WERI-Rb-1 (cell line): ENCODE results near the gene TNS1.

Experiments used
- DNase-seq: peaks from one replicate; pipeline ENCODE4 v3.0.0-alpha.2; 2020
- H3K27ac ChIP-seq: fragments of 250-450 bp; sonication (Bioruptor Pico); 2 replicates; pipeline ENCODE4 v1.5.1; 2020; ENCODE audit warnings: mild to moderate bottlenecking, moderate library complexity
- H3K27me3 ChIP-seq: fragments of 250-450 bp; sonication (Bioruptor Pico); 2 replicates; pipeline ENCODE4 v1.5.1; 2021; ENCODE audit warnings: mild to moderate bottlenecking, low read depth, moderate library complexity; ENCODE audit not compliant: insufficient read depth, severe bottlenecking
- H3K36me3 ChIP-seq: fragments of 250-450 bp; sonication (Bioruptor Pico); 2 replicates; pipeline ENCODE4 v1.5.1; 2020; ENCODE audit warnings: mild to moderate bottlenecking, moderate library complexity
- H3K4me3 ChIP-seq: 2 replicates; pipeline ENCODE4 v1.5.1; 2011; ENCODE audit warnings: low read depth, mild to moderate bottlenecking, control low read depth, low read length
- H3K9me3 ChIP-seq: fragments of 250-450 bp; sonication (Bioruptor Pico); 2 replicates; pipeline ENCODE4 v1.5.1; 2021; ENCODE audit warnings: mild to moderate bottlenecking, moderate library complexity; ENCODE audit not compliant: severe bottlenecking
- CTCF ChIP-seq: IDR thresholded peaks from 2 replicates; pipeline ENCODE4 v1.5.1; 2011; ENCODE audit warnings: low read depth, mild to moderate bottlenecking, control low read depth, inconsistent platforms, low read length

Gene TNS1

GRCh38 chr2:218031771-218032257, 29.0 kb upstream of the TNS1 start:
- Histone ChIP-seq H3K27ac (no peak overlapping the region), H3K9me3 (no peaks in the 10 kb centered on the region), H3K4me3 (no peak overlapping the region), H3K27me3 (no peaks in the 10 kb centered on the region), H3K36me3 (no peaks in the 10 kb centered on the region)
- no peak for DNase-seq
- no peak for TF ChIP-seq CTCF

DNA sequence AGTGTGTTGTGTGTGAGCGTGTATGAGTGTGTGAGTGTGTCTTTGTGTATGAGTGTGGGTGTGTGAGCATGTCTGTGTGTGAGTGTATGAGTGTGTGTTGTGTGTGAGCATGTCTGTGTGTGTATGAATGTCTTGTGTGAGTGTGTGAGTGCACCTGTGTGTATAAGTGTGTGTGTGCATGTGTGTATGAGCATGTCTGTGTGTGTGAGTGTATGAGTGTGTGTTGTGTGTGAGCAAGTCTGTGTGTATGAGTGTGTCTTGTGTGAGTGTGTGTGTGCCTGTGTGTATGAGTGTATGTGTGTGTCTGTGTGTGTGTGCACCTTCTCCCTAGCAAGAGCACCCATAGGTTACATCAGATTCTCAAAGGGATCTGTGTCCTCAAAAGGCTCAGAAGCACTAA, 28.5 kb upstream of the TNS1 start:
- Histone ChIP-seq H3K4me3 (no peak overlapping the region), H3K9me3 (no peaks in the 10 kb centered on the region), H3K27me3 (no peaks in the 10 kb centered on the region), H3K27ac (no peak overlapping the region), H3K36me3 (no peaks in the 10 kb centered on the region)
- no peak for TF ChIP-seq CTCF
- DNase-seq = no peak

GRCh38 chr2:218030409-218031195, 27.8 kb upstream of the TNS1 start:
- TF ChIP-seq CTCF = no peak
- H3K27ac ChIP-seq = no peak overlapping the region
- no peak for DNase-seq
- no peaks in the 10 kb centered on the region for H3K27me3 ChIP-seq
- H3K36me3 ChIP-seq = no peaks in the 10 kb centered on the region
- H3K4me3 ChIP-seq = no peak overlapping the region
- no peaks in the 10 kb centered on the region for H3K9me3 ChIP-seq

GRCh38 chr2:218029366-218030360, 26.9 kb upstream of the TNS1 start:
- no peak for DNase-seq
- TF ChIP-seq CTCF = no peak
- no peak overlapping the region for H3K4me3 ChIP-seq
- H3K27ac ChIP-seq = no peak overlapping the region
- H3K27me3 ChIP-seq = no peaks in the 10 kb centered on the region
- no peaks in the 10 kb centered on the region for H3K9me3 ChIP-seq
- no peaks in the 10 kb centered on the region for H3K36me3 ChIP-seq

- no peaks in the 10 kb centered on the region for H3K9me3 ChIP-seq
- H3K36me3 ChIP-seq = no peaks in the 10 kb centered on the region
- DNase-seq = no peak
- no peak overlapping the region for H3K4me3 ChIP-seq
- no peak overlapping the region for H3K27ac ChIP-seq
- H3K27me3 ChIP-seq = no peaks in the 10 kb centered on the region
- TF ChIP-seq CTCF = no peak
Observed at GRCh38 chr2:218028562-218029348, 26.0 kb upstream of the TNS1 start.
